NCI-H748 (cell line): ENCODE measurements around the gene IMPDH1.

Experiments
- DNase-seq: peaks from one replicate; lab custom pipeline; 2025; ENCODE audit not compliant: unreplicated experiment; lab: John Stamatoyannopoulos, UW

Gene IMPDH1

GRCh38 chr7:128363261-128363721, 46.5 kb downstream of the IMPDH1 start:
- no peak for DNase-seq

GRCh38 chr7:128362670-128363069, 47.1 kb downstream of the IMPDH1 start:
- no peak for DNase-seq

GRCh38 chr7:128361411-128362379, 48.1 kb downstream of the IMPDH1 start, which contains the start of gene PRRT4:
Gene PRRT4 (minus strand): TSS chr7:128361690.
- DNase-seq = peak; percentile 64

- no peak for DNase-seq
Measured at GRCh38 chr7:128360359-128360678, 49.5 kb downstream of the IMPDH1 start.

- DNase-seq = no peak
Measured at GRCh38 chr7:128359939-128360338, 49.8 kb downstream of the IMPDH1 start.

- no peak for DNase-seq
Measured at GRCh38 chr7:128359336-128359735, 50.4 kb downstream of the IMPDH1 start.

- DNase-seq = no peak
Measured at GRCh38 chr7:128358233-128358632, 51.5 kb downstream of the IMPDH1 start.

GRCh38 chr7:128357217-128357613, 52.6 kb downstream of the IMPDH1 start:
- DNase-seq = no peak

- no peak for DNase-seq
Measured at GRCh38 chr7:128356546-128357216, 53.1 kb downstream of the IMPDH1 start.

GRCh38 chr7:128353610-128354009, 56.2 kb downstream of the IMPDH1 start:
- DNase-seq = no peak

GRCh38 chr7:128353189-128353588, 56.6 kb downstream of the IMPDH1 start:
- DNase-seq = no peak

GRCh38 chr7:128352636-128353035, 57.1 kb downstream of the IMPDH1 start:
- DNase-seq = no peak

GRCh38 chr7:128352153-128352537, 57.6 kb downstream of the IMPDH1 start:
- DNase-seq = peak; percentile 40

- no peak for DNase-seq
Measured at GRCh38 chr7:128351296-128352152, 58.3 kb downstream of the IMPDH1 start.

- no peak for DNase-seq
Measured at GRCh38 chr7:128350708-128351295, 59.0 kb downstream of the IMPDH1 start.

- DNase-seq = no peak
Measured at GRCh38 chr7:128349466-128349825, 60.3 kb downstream of the IMPDH1 start.

- DNase-seq = peak; percentile 16
Measured at GRCh38 chr7:128347647-128348097, 62.1 kb downstream of the IMPDH1 start.

GRCh38 chr7:128344431-128344774, 65.4 kb downstream of the IMPDH1 start:
- DNase-seq = no peak

GRCh38 chr7:128343554-128344430, 66.0 kb downstream of the IMPDH1 start, which contains the start of gene RBM28:
Gene RBM28 (minus strand): TSS chr7:128343908. CDS start chr7:128343793, 115 bp downstream.
- DNase-seq = peak; percentile 94
